Activated CD8-positive, alpha-beta memory T cell treated with anti-CD3 and anti-CD28 coated beads for 4 hours (primary cell): ENCODE measurements around the gene SCGB1D2.
"Not testable (repeated sequence)": the region's sequence is repeated elsewhere in the genome, so short reads cannot be mapped to it uniquely, and the experiment has no call there.

ENCODE experiments used
- DNase-seq, 2 donors: peaks; one replicate each; pipeline ENCODE4 v3.0.0-alpha.2; 2020; ENCODE audit warnings: low read depth in 2 of 2

Gene SCGB1D2

GRCh38 chr11:62242021-62242420 is at the start of gene SCGB1D2:
SCGB1D2 (plus strand) TSS chr11:62242239; CDS start chr11:62242308, 69 bp downstream.
- no peak for DNase-seq

GRCh38 chr11:62193952-62194351 is 48.1 kb upstream of the SCGB1D2 start:
- no peak for DNase-seq

- DNase-seq: not testable (repeated sequence)
Measured at GRCh38 chr11:62195010-62195409, 47.0 kb upstream of the SCGB1D2 start.

- DNase-seq: no peak
Measured at GRCh38 chr11:62195945-62196344, 46.1 kb upstream of the SCGB1D2 start.

- DNase-seq: not testable (repeated sequence)
Measured at GRCh38 chr11:62197400-62197799, 44.6 kb upstream of the SCGB1D2 start.

- DNase-seq: no peak
Measured at GRCh38 chr11:62201376-62201775, 40.7 kb upstream of the SCGB1D2 start.

- DNase-seq: no peak
Measured at GRCh38 chr11:62202910-62203309, 39.1 kb upstream of the SCGB1D2 start.

- DNase-seq: no peak
Measured at GRCh38 chr11:62204430-62204829, 37.6 kb upstream of the SCGB1D2 start.

GRCh38 chr11:62205441-62205840 is 36.6 kb upstream of the SCGB1D2 start:
- no peak for DNase-seq

GRCh38 chr11:62206276-62207066 is 35.6 kb upstream of the SCGB1D2 start:
- not testable (repeated sequence) for DNase-seq

- no peak for DNase-seq
Measured at GRCh38 chr11:62208785-62209144, 33.3 kb upstream of the SCGB1D2 start.

- no peak for DNase-seq
Measured at GRCh38 chr11:62217191-62217748, 24.8 kb upstream of the SCGB1D2 start.

GRCh38 chr11:62221498-62221897 is 20.5 kb upstream of the SCGB1D2 start:
- DNase-seq: no peak

- no peak for DNase-seq
Measured at GRCh38 chr11:62223095-62223494, 18.9 kb upstream of the SCGB1D2 start.

GRCh38 chr11:62233730-62234129 is 8.3 kb upstream of the SCGB1D2 start:
- no peak for DNase-seq

- no peak for DNase-seq
Measured at GRCh38 chr11:62236187-62236586, 5.9 kb upstream of the SCGB1D2 start.

GRCh38 chr11:62237499-62237898 is 4.5 kb upstream of the SCGB1D2 start:
- DNase-seq: no peak

GRCh38 chr11:62238151-62238550 is 3.9 kb upstream of the SCGB1D2 start:
- no peak for DNase-seq

GRCh38 chr11:62241095-62241494 is 944 bp upstream of the SCGB1D2 start:
- no peak for DNase-seq

- DNase-seq: no peak
Measured at GRCh38 chr11:62245271-62245753, 3.3 kb downstream of the SCGB1D2 start.

GRCh38 chr11:62251698-62252097 is 9.7 kb downstream of the SCGB1D2 start:
- no peak for DNase-seq

- DNase-seq: no peak
Measured at GRCh38 chr11:62253999-62254542, 12.0 kb downstream of the SCGB1D2 start.

GRCh38 chr11:62256281-62256680 is 14.2 kb downstream of the SCGB1D2 start:
- DNase-seq: no peak
